Measurements from ENCODE around the gene RAB27B.
A peak's percentile ranks its signal among the peaks of the same experiment; 100 is the strongest.
"Not testable (repeated sequence)": the region's sequence is repeated elsewhere in the genome, so short reads cannot be mapped to it uniquely, and the experiment has no call there.

The RAB27B gene, protein sequence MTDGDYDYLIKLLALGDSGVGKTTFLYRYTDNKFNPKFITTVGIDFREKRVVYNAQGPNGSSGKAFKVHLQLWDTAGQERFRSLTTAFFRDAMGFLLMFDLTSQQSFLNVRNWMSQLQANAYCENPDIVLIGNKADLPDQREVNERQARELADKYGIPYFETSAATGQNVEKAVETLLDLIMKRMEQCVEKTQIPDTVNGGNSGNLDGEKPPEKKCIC

DNA sequence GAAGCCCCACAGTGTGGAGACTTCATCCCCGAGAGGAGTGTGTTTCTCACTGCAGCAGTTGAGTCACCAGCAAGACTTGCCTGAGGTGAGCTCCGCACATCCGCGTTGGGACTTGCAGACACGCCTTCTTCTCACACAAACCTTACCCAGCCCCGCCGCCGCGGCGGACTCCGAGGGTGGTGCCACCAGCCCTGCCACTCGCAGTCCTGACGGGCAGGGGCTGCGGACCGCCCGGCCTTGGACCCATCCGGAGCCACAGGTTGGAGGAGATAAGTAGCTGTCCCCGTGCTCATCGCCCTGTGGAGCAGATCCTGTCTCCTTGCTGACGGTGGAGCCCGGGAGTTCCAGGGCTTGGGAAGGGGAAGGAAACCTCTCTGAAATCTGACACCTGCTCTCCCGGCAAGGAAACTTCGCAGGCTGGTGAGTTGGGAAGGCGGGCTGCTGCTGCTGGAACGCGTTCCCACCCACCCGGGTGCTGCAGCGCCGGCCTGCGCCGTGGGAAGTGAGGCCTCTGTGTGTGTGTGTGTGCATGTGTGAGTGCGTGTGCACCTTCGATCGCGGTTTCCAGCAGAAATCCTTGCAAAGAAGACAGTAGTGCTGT is at the start of gene RAB27B:
Gene RAB27B, plus strand, starts transcription at position 197 of the 601 bp plus-strand sequence. CDS start 49,109 bp downstream, outside the sequence.
- DNase-seq (ENCODE audit: low read depth): peak; percentile 32

DNA sequence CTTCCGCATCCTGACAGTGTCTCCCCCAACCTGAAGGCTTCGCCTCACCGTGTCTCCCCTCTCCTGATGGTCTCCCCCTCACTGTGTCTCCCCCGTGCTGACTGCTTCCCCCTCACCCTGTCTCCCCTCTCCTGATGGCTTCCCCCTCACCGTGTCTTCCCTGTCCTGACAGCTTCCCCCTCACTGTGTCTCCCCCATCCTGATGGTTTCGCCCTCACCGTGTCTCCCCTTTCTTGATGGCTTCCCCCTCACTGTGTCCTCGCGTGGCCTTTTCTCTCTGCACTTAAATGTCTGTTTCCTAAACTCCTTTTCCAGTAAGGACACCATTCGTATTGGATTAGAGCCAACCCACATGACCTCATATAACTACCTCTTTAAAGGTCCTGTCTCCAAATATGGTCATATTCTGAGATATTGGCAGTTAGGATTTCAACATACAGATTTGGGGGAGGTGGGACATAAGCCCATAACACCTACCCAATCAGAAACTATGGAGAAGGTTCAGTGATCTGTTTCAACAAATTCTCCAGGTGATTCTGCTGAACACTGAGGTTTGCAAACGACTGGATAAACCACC is 47.9 kb upstream of the RAB27B start:
- DNase-seq (ENCODE audit: low read depth): no peak

DNA sequence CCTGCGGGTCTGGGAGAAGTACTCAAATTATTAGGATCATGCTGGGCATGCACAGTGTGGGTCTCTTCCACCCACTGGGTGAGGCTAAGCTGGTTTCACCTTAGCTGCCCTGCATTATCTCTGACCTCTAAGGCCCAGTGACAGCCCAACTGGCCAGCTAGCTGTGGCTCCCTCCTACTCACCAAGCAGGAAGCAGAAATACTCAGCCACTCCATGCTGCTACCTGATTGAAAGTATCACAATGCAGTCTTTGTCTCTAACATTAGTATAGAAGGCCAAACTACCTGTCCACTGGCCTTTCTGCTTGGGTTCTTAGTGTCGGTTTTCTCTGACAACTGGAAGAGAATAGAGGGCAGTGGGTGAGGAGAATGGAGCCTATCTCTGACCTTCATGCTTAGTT is 47.3 kb upstream of the RAB27B start:
- no peak for DNase-seq (ENCODE audit: low read depth)

DNA sequence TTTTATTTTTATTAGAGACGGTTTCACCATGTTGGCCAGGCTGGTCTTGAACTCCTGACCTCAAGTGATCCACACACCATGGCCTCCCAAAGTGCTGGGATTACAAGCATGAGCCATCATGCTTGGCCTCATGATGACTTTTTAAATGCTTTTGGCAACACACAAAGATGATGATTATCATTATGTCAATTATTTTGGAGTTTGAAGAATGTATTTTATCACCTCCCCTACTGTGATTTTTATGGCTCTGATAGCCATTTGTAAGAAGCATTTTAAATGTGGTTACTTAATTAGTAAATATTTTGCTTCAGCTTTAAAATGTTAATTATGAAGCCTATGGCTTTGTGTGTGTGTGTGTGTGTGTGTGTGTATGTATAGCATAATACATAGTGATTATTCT is 45.1 kb upstream of the RAB27B start:
- DNase-seq (ENCODE audit: low read depth): no peak

DNA sequence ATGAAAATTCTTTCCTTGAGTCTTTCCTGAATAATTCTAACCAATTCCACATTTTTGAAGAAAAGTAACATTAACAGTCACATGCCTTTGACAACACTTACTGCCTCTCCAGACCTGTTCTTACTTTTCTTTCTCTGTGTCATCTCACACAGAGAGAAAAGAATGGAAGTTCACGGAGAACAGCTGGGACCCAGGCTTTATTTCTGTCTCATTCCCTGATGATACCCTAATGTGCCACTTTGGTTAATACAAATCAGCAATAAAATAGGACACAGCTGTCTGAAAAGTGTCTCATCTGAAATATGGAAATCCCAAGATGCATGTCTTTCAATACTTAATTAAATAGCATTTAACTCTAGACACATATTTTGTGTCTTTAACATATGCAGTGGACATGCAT is 42.1 kb upstream of the RAB27B start:
- DNase-seq (ENCODE audit: low read depth): no peak

DNA sequence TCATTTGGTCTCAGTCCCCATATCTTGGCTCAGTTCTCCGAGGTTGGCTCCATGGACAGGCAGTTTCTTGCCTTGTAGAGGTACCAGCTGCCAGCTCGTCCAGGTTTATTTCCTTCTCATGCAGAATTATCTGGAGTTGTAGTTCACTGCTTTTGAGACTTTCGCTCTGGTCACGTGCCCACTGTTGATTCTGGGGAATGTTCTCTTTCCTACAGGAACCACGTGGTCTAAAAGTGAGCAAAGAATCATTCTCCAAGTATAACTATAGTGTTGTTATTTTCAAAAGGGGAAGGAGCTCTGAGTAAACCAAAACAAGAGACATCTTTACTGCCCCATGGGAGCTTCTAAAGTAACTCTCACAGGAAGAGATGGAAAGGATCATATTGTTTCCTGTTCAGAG is 41.2 kb upstream of the RAB27B start:
- no peak for DNase-seq (ENCODE audit: low read depth)

DNA sequence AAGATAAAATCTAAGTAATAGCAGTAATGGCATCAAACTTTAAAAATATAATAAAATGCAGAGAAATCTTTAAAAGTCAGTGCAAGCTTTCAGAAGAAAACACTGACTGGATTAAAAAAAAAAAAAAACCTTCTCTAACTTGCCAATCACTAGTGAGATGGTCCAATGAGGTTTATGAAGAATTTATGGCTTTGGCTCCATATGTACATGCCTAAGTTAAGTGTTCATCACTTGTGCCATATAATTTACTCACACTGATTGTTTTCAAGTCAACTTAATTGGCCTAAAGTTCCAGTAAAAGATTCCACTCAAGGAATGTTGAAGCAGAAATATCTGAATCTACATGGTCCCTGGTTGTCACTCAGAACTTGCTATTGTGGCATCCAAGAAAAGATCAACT is 40.7 kb upstream of the RAB27B start:
- no peak for DNase-seq (ENCODE audit: low read depth)

DNA sequence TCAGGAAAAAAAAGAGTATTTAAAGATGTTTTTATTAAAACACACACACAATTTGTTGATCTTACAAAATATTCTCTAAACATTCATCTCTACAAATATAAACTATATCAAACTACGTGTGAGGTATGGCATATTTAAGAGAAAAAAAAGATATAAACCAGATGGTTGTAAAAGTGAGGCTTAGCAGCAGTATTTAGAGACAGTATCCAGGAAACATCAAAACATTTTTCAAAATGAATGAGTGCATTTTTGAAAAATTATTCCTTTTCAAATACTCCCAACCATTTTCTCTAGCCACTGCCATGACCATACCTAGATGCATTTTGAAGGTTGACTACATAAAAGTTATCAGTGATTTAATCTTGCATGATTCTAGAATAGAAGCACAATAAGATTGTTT is 38.2 kb upstream of the RAB27B start:
- no peak for DNase-seq (ENCODE audit: low read depth)

DNA sequence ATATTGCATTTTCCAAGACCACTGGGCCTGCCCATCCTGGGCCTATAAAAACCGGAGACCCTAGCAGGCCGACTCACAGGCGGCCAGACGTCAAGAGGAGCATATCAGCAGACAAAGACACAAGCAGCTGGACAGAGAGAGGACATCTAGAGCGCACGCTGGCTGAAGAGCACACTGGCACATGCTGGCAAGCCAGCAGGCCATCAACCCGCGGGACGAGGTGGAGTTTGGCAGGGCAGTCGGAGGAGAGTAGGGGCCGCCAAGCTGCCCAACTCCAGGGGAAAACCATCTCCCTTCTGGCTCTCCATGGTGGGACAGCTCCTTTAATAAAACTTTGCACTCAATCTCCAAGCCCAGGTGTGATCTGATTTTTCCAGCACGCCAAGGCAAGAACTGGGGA is 36.6 kb upstream of the RAB27B start:
- no peak for DNase-seq (ENCODE audit: low read depth)

DNA sequence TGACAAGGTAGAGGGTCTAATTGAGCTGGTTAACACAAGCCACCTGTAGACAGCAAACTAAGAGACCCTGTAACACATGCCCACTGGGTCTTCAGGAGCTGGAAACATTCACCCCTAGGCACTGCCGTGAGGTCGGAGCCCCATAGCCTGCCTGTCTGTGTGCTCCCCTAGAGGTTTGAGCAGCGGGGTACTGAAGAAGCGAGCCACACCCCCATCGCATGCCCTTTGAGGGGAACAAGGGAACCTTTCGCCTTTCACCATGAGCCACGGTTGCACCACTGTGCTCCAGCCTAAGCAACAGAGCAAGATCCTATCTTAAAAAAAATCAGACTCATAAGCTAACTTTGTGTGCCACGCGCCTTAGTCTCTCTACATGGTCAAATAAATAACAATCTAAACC is 36.2 kb upstream of the RAB27B start:
- DNase-seq (ENCODE audit: low read depth): no peak

DNA sequence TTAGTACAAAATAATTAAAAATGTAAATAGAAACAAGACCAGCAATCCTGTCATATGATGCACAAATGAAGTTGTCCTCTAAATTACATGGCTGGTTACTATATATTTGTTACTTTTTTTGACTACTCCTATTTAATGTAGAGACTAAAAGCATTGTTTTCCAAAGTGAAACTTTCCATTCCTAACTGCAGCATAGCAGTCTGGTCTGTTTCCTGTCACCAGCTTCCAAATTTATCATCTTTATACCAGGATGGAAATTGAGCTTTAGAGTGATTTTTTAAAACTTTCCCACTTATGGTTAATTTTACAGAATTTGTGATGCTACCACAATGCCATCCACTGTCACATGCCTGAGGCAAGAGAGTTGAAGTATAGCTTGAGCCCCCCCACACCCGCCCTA is 33.5 kb upstream of the RAB27B start:
- no peak for DNase-seq (ENCODE audit: low read depth)

DNA sequence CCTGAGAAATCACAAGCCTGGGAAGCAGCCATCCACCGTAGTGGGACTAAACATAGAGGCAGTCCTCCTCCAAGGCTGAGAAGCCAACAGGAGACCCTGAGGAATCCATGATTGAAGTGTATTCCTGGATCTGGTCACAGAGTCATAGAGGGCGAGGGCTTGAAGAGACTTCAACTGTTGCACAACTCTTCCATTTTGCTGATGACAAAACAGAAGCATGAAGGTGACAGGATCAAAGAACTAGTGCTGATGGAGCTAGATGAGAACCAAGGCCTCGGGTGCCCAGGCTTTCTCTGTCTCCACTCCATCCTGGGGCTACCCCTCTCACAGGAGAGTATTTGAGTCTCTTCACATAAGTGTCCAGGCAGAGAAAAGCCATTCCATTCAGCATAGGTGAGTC is 30.1 kb upstream of the RAB27B start:
- no peak for DNase-seq (ENCODE audit: low read depth)

DNA sequence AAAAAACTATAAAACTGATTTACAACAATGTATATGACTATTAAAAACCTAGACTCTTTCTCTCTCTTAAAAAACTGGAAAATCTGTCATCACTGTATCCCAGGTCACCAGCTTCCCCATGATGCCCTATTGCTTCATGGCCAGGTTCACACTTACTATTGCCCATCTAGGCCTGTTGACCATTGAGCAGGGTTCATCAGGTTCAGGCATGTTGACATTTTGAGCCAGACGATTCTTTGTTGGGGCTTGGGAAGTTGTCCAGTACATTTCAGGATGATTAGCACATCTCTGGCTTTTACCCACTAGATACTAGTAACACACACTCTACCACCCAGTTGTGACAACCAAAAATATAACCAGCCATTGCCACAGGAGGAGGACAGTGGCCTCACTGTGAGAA is 26.9 kb upstream of the RAB27B start:
- DNase-seq (ENCODE audit: low read depth): no peak

DNA sequence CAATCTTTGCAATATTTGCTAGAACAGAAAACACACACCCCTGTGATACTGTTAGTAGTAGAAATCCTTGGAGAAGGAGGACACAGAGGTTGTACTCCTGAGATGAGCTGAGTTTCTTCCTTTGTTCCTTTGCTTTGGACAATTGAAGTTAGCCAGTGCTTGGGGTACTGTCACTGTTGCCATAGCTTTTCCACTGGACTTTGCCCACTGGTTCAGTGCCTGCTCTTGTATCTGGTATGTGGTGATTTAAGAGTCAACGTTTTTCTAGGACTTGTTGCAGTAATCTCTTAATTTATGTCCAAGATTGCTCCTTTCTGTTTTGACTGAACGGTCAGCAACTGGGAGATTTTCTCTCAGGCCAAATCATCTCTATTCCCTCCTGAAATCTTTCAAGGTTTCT is 26.1 kb upstream of the RAB27B start:
- no peak for DNase-seq (ENCODE audit: low read depth)

DNA sequence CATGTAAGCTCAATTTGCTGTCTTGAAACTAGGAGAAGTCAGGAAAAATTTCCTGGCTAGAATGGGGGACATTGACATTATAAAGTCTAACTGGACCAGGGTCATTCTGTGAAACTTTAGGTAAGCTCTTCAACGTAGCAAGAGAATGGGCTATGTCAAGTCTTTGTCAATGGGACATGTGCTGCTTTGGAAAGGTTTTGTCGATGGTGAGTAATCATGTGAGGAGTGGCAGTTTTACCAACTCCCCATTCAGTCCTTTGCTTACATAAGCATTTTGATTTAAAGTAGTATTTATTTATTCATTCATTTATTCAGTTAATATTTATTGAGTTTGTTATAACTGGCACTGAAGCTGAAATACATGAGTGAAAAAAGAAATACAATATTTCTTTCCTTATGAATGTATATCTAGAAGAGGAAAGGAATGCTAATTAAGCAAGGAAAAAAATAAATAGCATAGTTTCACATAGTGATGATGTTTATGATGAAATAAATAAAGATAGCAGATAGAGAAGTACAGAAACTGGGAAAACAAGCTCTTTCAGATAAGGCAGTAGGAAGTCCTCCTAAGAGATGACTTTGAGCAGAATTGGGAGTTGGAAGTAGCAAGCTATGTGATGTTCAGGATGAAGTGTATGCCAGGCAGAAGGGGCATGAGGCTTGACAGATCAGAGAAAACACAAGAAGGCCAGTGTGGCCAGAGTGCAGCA is 25.4 kb upstream of the RAB27B start:
- DNase-seq (ENCODE audit: low read depth): no peak

DNA sequence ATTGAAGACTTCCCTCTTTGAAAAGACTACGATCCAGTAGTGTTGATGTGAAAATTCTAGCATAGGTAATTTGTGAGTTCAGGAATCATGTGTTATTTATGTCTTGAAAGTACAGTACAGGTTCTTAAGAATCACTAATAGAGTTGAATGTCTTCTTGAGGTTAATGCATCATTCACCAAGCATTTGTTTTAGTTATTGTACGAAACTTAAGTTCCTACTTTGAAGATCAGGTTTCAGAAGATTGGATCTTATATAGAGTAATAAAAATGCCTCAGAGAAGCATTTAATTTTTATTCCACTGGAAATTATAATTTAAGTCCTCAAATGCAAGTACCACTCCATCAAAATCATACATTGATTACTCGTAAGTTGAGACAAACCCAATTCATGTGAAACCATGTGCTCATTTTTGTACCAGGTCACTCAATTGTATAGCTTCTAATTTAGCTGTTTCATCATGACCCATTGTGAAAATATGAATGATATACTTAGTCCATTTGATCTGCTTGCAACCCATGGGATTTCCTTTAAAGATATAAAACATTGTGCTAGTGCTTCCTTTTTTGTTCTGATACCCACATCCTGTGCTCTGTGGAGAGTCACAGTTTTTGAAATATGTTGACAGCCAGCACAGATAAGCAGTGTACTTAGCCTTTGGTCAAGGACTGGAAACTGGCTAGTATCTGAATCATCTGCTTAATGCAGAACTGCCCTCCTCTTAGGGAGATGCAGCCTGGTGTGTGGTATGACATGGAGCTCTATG is 22.5 kb upstream of the RAB27B start:
- no peak for DNase-seq (ENCODE audit: low read depth)

DNA sequence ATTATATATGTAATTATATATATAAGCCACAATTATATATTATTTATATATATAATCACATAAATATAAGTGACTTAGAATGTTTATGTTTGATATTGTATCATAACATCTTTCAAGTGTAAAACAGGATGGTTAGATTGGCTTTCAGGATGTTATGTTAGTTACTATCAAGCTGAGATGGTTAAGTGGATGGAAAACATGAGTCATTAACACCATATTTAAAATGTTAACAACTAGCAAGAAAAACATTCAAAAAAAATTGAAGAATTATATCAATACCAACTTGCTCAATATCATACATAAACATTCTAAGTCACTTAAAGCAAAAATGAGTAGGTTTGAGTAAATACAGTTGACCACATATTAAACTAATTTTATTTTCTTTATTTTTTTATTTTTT is 21.8 kb upstream of the RAB27B start:
- DNase-seq (ENCODE audit: low read depth): no peak

DNA sequence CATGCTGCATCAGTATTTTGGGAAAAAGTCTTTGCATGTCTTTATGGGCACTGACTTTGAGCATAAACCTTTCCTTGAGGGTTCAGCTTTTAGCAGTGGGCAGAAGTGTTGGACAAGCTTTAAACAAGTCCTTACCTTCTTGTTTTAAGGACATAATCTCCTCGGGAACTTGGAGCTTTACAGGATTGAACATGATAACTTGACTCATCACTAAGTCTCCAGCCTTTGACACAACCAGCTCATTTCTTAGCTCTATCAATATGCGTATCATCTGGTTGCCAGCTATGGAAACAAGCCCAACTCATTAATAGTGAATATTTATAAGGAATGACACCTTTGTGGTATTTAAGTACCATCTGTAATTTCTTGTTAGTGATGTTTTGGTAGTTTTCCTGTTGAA is 21.0 kb upstream of the RAB27B start:
- no peak for DNase-seq (ENCODE audit: low read depth)

DNA sequence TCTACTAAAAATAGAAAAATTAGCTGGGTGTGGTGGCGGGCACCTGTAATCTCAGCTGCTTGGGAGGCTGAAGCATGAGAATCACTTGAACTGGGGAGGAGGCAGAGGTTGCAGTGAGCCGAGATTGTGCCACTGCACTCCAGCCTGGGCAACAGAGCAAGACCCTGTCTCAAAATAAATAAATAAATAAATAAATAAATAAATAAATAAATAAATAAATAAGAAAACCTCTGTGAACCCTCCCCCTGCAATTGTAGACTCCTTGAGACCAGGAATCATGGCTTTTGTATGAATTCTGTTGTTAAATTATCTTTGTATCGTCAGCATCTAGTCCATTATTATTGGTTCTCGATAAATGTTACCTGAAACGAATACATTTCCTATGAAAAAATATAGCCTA is 17.6 kb upstream of the RAB27B start:
- not testable (repeated sequence) for DNase-seq (ENCODE audit: low read depth)

DNA sequence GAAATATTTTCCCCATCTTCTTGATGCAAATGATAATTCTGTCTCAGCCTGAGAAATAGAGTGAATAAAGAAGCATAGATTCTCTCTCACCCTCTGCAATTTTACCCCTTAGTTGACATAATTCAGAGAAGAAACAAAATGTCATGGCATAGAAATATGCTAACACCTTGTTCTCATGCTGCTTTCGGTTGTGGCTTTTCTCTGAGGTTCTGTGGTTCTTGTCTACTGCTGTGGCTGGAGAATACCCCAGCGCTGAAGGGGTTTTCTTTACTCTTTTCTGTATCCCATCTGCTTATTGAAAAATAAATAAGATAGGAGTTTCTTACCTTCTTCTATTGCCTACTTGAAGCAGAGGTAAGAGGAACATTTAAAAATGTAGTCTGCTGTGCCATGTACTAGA is 15.4 kb upstream of the RAB27B start:
- DNase-seq (ENCODE audit: low read depth): no peak

DNA sequence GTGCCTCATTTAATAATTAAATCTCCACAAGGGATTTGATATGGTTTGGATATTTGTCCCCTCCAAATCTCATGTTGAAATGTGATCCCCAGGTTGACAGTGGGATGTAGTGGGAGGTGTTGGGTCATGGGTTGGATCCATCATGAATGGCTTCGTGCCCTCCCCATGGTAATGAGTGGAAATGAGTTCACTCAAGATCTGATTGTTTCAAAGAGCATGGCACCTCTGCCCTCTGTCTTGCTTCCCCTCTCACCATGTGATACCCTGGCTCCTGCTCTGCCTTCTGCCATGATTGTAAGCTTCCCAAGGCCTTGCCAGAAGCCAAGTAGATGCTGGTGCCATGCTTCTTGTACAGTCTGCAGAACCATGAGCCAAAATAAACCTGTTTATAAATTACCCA is 15.0 kb upstream of the RAB27B start:
- DNase-seq (ENCODE audit: low read depth): no peak

DNA sequence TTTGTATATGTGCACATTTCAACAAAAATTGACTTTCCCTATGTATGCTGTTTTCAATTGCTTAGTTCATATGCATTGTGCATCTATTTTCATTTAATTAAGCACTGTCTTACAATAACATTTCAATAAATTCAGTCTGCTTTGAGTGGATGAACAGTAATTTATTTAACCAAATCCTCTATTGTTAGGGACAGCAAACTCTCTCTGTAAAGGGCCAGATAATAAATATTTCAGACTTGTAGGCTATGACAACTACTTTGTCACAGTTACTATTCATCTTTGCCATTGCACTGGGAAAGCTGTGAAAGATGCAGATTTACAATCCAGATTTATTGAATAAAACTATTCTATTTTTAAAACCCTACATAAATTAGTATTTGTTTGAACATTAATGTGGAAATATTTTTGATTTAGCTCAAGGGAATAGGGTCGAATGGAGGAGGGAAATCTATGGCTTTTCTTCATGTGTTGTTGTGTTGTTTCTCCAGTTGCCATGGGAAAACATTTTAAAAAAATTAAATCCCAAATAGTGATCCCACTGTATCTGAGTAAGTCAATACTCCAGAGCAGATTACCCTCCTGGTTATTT is 14.2 kb upstream of the RAB27B start:
- no peak for DNase-seq (ENCODE audit: low read depth)
